ENCODE measurements around the gene FMNL1.
A peak's percentile ranks its signal among the peaks of the same experiment; 100 is the strongest.

FMNL1 gene

DNA sequence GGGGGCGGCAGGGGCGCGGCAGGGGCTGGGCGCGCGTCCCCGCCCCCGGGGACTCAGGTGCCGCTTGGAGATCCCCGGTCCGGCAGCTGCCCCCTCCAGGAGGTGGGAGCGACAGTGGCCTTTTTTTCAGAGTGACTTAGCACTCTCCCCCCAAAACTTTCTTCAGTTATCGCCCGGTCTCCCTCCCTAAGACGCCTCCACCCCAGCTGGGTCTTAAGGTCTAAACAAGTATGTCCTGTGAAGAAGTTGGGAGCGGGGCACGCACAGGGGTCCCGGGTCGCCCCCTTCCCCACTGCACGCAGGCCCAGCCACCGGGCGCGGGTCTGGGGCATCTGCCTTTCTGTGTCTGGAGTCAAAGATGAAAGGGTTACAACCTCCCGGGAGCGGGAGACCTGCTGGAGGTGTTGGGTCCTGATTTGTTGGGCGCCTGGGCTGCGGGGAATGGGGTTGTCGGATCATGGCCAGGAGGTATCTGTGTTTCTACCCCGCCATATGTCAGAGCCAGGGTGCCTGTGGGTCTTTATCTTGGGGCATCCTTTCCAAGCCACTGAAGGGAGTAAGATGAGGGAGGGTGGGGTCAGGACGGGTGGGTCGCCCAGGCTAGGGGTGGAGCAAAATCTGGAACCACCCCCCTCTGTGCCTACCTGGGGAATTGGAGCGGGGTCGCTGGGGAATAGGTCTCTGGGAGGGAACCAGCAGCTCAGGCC, 757 bp downstream of the FMNL1 start:
- no peaks in the 10 kb centered on the region for H3K36me3 ChIP-seq (ENCODE audit: control insufficient read depth in 4 of 4, insufficient read depth in 4 of 4, low read length in 3 of 4)
- H3K27ac ChIP-seq (ENCODE audit: insufficient read depth in 1 of 2, low read depth in 1 of 2, low read length in 2 of 2, poor library complexity in 1 of 2, severe bottlenecking in 2 of 2), result peak overlapping the region; percentile 95 to 96
- no peaks in the 10 kb centered on the region for H3K9me3 ChIP-seq (ENCODE audit: control extremely low read depth in 1 of 5, control insufficient read depth in 4 of 5, insufficient read depth in 2 of 5, low read depth in 1 of 5, low read length in 4 of 5)
- H3K27me3 ChIP-seq (replicated peaks in 2 of 5; ENCODE audit: control insufficient read depth in 4 of 5, insufficient read depth in 5 of 5, low read length in 4 of 5), result no peaks in the 10 kb centered on the region
- CTCF ChIA-PET, result interaction anchor here (1.1 to 13.5 kb wide), 3 partner anchors 11 to 24 kb away, joined by 4 to 420 read pairs (median 5); no protein-coding TSS in a partner anchor
- peak in 2 of 3 donors; percentile 58 to 71 for DNase-seq
- peak overlapping the region; percentile 53 to 95 (median 91) for H3K4me3 ChIP-seq (ENCODE audit: control insufficient read depth in 1 of 7, extremely low read depth in 1 of 7, insufficient read depth in 4 of 7, low read depth in 2 of 7, low read length in 6 of 7)
- 0% methylated on average over 20 of the region's 33 CpGs for WGBS (ENCODE audit: insufficient coverage)
- peaks cover 25 to 75% (median 67%) of the 10 kb centered on the region in 4 experiments for H3K4me1 ChIP-seq (ENCODE audit: control extremely low read depth in 1 of 4, control insufficient read depth in 4 of 4, insufficient read depth in 4 of 4, low read length in 3 of 4)
- POLR2A ChIA-PET, result interaction anchor here (1.1 to 4.3 kb wide), 5 partner anchors 7 to 62 kb away, joined by 3 to 31 read pairs (median 14); partner anchors contain the start of gene HEXIM2

DNA sequence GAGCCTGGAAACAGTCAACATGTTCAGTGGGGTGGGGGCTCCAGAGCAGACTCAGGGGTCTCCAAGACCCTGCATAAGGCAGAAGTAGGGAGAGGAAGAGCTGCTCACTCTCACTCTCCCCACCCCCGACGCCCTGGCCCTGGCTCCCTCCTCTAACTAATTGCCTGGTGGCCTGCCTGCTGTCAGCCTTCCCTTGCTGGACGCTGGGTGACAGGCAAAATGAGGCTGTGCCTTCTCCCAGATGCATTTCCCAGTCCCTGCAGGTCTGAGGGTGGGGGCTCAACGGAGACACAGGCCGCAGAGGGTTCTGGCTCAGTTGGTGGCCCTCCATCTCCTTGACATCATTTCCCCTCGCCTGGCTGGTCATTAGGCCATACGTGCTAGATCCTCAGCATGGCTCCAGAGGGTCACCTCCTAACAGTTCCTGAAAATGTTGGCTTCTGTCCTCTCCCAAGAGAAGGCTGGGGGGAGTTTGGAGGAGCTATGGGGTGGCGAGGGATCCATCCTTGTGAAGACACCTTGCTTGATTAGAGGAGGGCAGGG, 1.4 kb downstream of the FMNL1 start:
- peak overlapping the region; percentile 53 to 95 (median 91) for H3K4me3 ChIP-seq (ENCODE audit: control insufficient read depth in 1 of 7, extremely low read depth in 1 of 7, insufficient read depth in 4 of 7, low read depth in 2 of 7, low read length in 6 of 7)
- H3K27ac ChIP-seq (ENCODE audit: insufficient read depth in 1 of 2, low read depth in 1 of 2, low read length in 2 of 2, poor library complexity in 1 of 2, severe bottlenecking in 2 of 2), result peak overlapping the region; percentile 95 to 96
- H3K27me3 ChIP-seq (replicated peaks in 2 of 5; ENCODE audit: control insufficient read depth in 4 of 5, insufficient read depth in 5 of 5, low read length in 4 of 5), result no peaks in the 10 kb centered on the region
- WGBS (ENCODE audit: insufficient coverage), result 4% methylated on average over 5 of the region's 8 CpGs
- no peaks in the 10 kb centered on the region for H3K9me3 ChIP-seq (ENCODE audit: control extremely low read depth in 1 of 5, control insufficient read depth in 4 of 5, insufficient read depth in 2 of 5, low read depth in 1 of 5, low read length in 4 of 5)
- peaks cover 28 to 81% (median 74%) of the 10 kb centered on the region in 4 experiments for H3K4me1 ChIP-seq (ENCODE audit: control extremely low read depth in 1 of 4, control insufficient read depth in 4 of 4, insufficient read depth in 4 of 4, low read length in 3 of 4)
- POLR2A ChIA-PET, result interaction anchor here (1.1 to 2.6 kb wide), 3 partner anchors 9 to 44 kb away, joined by 3 to 17 read pairs (median 3); no protein-coding TSS in a partner anchor
- no peaks in the 10 kb centered on the region for H3K36me3 ChIP-seq (ENCODE audit: control insufficient read depth in 4 of 4, insufficient read depth in 4 of 4, low read length in 3 of 4)
- DNase-seq, result no peak
- CTCF ChIA-PET, result interaction anchor here (13.5 kb wide), 1 partner anchor 10 kb away, joined by 420 read pairs; no protein-coding TSS in a partner anchor

DNA sequence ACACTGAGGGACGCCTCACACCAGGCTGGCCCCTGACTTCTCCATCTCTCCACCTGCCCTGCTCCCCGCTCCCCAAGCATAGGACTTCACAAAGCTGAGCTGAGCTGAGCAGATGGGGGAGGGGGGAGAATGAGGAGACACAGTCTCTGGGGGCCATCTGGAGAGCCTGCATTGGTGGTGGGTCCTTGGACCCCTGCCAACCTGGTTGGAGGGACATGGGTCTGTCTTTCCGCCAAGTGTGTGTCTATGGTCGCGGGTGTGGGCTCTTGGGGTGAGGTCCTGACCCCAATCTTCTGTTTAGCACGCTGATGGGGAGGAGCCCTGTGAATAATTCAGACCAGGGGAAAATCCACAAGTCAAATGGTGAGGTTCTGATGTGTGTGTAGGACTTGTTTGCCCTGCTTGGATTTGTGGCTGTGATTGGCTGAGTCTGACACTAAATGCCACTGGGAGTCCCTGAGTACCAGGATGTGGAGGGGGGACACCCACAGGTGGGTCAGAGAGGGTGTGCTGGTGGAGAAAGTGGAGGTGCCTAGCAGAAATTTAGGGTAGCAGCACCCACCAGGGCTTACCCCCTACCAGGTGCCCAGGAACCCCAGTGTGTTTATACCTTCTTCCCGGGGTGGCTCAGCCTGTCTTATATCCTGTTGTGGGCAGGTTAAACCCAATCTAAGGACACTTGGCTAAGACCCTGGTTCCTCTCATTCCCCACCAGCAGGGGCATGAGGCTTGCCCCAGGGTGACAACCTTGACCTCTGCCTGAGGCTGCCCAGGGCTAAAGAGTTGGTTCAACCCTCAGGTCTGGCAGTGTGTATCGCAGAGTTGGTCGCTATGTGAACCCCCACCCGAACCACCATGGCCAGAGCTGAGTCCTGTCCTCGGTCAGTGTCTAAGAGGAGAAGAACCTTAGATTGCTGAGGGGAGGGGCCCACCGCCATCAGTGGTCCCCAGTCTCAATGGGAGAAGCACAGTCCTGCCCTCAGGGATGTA, 2.1 kb downstream of the FMNL1 start:
- H3K4me3 ChIP-seq (ENCODE audit: control insufficient read depth in 1 of 7, extremely low read depth in 1 of 7, insufficient read depth in 4 of 7, low read depth in 2 of 7, low read length in 6 of 7), result peak overlapping the region; percentile 53 to 95 (median 91)

DNA sequence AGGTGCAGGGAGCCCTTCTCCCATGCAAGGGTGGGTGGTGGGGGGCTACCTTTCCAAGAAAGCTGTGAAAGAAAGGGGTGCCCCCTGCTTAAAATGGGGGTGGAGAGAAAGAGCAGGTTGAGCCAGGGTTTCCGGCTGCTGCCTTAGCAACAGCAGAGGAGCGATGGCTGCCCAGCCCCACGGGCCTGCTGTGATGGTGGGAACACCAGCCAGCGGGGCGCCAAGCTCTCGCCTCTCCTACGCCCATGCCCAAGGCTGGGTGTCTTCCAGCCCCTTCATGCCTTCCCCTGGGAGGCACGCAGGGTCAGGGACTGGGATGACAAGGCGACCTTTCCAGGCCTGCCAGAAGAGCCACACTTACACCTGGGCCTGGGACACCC, 3.0 kb downstream of the FMNL1 start:
- H3K9me3 ChIP-seq (ENCODE audit: control extremely low read depth in 1 of 5, control insufficient read depth in 4 of 5, insufficient read depth in 2 of 5, low read depth in 1 of 5, low read length in 4 of 5), result no peaks in the 10 kb centered on the region
- CTCF ChIA-PET, result interaction anchor here (0.8 to 13.5 kb wide), 3 partner anchors 9 to 85 kb away, joined by 4 to 420 read pairs (median 6); no protein-coding TSS in a partner anchor
- peak overlapping the region; percentile 95 to 96 for H3K27ac ChIP-seq (ENCODE audit: insufficient read depth in 1 of 2, low read depth in 1 of 2, low read length in 2 of 2, poor library complexity in 1 of 2, severe bottlenecking in 2 of 2)
- POLR2A ChIA-PET, result interaction anchor here (2.4 kb wide), 1 partner anchor 76 kb away, joined by 18 read pairs; the partner anchor contains the start of gene HEXIM1
- peak overlapping the region in 6 of 7 experiments; percentile 53 to 95 (median 92) for H3K4me3 ChIP-seq (ENCODE audit: control insufficient read depth in 1 of 7, extremely low read depth in 1 of 7, insufficient read depth in 4 of 7, low read depth in 2 of 7, low read length in 6 of 7)
- WGBS (ENCODE audit: insufficient coverage), result 33% methylated on average over 9 of the region's 9 CpGs
- H3K27me3 ChIP-seq (replicated peaks in 2 of 5; ENCODE audit: control insufficient read depth in 4 of 5, insufficient read depth in 5 of 5, low read length in 4 of 5), result no peaks in the 10 kb centered on the region
- peaks cover 27 to 90% (median 83%) of the 10 kb centered on the region in 4 experiments for H3K4me1 ChIP-seq (ENCODE audit: control extremely low read depth in 1 of 4, control insufficient read depth in 4 of 4, insufficient read depth in 4 of 4, low read length in 3 of 4)
- no peak for DNase-seq
- H3K36me3 ChIP-seq (ENCODE audit: control insufficient read depth in 4 of 4, insufficient read depth in 4 of 4, low read length in 3 of 4), result peaks cover 0 to under 1% (median 0%) of the 10 kb centered on the region in 4 experiments

More for the DNA sequence above, 2.1 kb downstream of the FMNL1 start:
- CTCF ChIA-PET, result interaction anchor here (0.8 to 13.5 kb wide), 3 partner anchors 10 to 86 kb away, joined by 4 to 420 read pairs (median 6); no protein-coding TSS in a partner anchor
- 13% methylated on average over 6 of the region's 12 CpGs for WGBS (ENCODE audit: insufficient coverage)
- POLR2A ChIA-PET, result interaction anchor here (1.1 kb wide), 1 partner anchor 43 kb away, joined by 3 read pairs; no protein-coding TSS in a partner anchor
- peaks cover 31 to 89% (median 81%) of the 10 kb centered on the region in 4 experiments for H3K4me1 ChIP-seq (ENCODE audit: control extremely low read depth in 1 of 4, control insufficient read depth in 4 of 4, insufficient read depth in 4 of 4, low read length in 3 of 4)
- peak in 1 of 3 donors; percentile 38 for DNase-seq
- H3K9me3 ChIP-seq (ENCODE audit: control extremely low read depth in 1 of 5, control insufficient read depth in 4 of 5, insufficient read depth in 2 of 5, low read depth in 1 of 5, low read length in 4 of 5), result no peaks in the 10 kb centered on the region
- H3K27ac ChIP-seq (ENCODE audit: insufficient read depth in 1 of 2, low read depth in 1 of 2, low read length in 2 of 2, poor library complexity in 1 of 2, severe bottlenecking in 2 of 2), result peak overlapping the region; percentile 95 to 96
- H3K36me3 ChIP-seq (ENCODE audit: control insufficient read depth in 4 of 4, insufficient read depth in 4 of 4, low read length in 3 of 4), result no peaks in the 10 kb centered on the region
- H3K27me3 ChIP-seq (replicated peaks in 2 of 5; ENCODE audit: control insufficient read depth in 4 of 5, insufficient read depth in 5 of 5, low read length in 4 of 5), result no peaks in the 10 kb centered on the region

DNA sequence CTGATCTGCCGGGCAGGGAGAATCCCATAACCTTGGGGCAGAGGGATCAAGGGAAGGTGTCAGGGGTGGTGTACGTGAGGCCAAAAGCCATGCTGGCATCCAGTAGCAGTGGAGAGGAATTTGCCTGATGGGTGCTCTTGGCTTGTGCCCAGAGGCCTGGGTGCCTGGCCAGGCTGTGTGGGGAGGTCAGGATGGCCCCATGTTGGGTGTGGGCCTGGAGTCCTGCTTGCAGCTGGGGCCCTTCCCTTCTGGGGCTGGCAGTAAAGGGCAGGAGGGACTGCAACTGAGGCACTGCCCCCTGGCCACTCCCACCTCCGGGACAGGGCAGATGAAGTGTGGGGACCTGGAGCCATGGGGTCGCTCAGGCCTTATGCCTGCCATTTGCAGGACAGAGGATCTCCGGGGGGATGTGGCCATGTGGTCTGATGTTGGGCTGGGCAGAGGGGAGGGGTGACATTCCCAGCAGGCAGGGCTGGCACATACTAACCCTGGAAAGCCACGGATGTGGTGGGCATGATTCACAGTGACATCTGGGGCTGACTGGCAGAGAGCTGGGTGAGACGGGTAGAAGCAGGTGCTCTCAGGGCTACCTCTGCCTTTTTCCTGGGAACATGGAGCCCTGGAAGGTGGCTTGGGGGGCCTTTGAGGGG, 3.5 kb downstream of the FMNL1 start:
- WGBS (ENCODE audit: insufficient coverage), result 15% methylated on average over 3 of the region's 7 CpGs
- Histone ChIP-seq H3K4me1 (ENCODE audit: control extremely low read depth in 1 of 4, control insufficient read depth in 4 of 4, insufficient read depth in 4 of 4, low read length in 3 of 4) (peaks cover 27 to 90% (median 87%) of the 10 kb centered on the region in 4 experiments), H3K4me3 (ENCODE audit: control insufficient read depth in 1 of 7, extremely low read depth in 1 of 7, insufficient read depth in 4 of 7, low read depth in 2 of 7, low read length in 6 of 7) (peak overlapping the region; percentile 9 to 95 (median 91)), H3K36me3 (ENCODE audit: control insufficient read depth in 4 of 4, insufficient read depth in 4 of 4, low read length in 3 of 4) (peaks cover 0 to 5% (median 0%) of the 10 kb centered on the region in 4 experiments), H3K9me3 (ENCODE audit: control extremely low read depth in 1 of 5, control insufficient read depth in 4 of 5, insufficient read depth in 2 of 5, low read depth in 1 of 5, low read length in 4 of 5) (no peaks in the 10 kb centered on the region), H3K27ac (ENCODE audit: insufficient read depth in 1 of 2, low read depth in 1 of 2, low read length in 2 of 2, poor library complexity in 1 of 2, severe bottlenecking in 2 of 2) (peak overlapping the region; percentile 95 to 96), H3K27me3 (replicated peaks in 2 of 5; ENCODE audit: control insufficient read depth in 4 of 5, insufficient read depth in 5 of 5, low read length in 4 of 5) (no peaks in the 10 kb centered on the region)
- DNase-seq, result peak in 2 of 3 donors; percentile 56 to 62
- POLR2A ChIA-PET, result interaction anchor here (0.6 to 2.4 kb wide), 5 partner anchors 11 to 162 kb away, joined by 3 to 18 read pairs (median 6); partner anchors contain the start of gene HEXIM1
- CTCF ChIA-PET, result interaction anchor here (0.8 to 13.5 kb wide), 10 partner anchors 8 to 160 kb away, joined by 3 to 420 read pairs (median 4); partner anchors contain the start of gene ACBD4
